Effector memory CD4-positive, alpha-beta T cell (primary cell): Measurements from ENCODE around the gene RUSC1.
"Not testable (repeated sequence)": the region's sequence is repeated elsewhere in the genome, so short reads cannot be mapped to it uniquely, and the experiment has no call there.

Experiments used
- DNase-seq, 3 donors: peaks; one replicate each; pipeline ENCODE4 v3.0.0-alpha.2; 2020
- H3K27ac ChIP-seq: 2 replicates; pipeline ENCODE4 v1.7.0; 2013; ENCODE audit warnings: mild to moderate bottlenecking, low read length, moderate library complexity; ENCODE audit not compliant: insufficient read depth, poor library complexity, severe bottlenecking
- H3K27me3 ChIP-seq: replicated peaks from 2 replicates; pipeline ENCODE4 v1.7.0; 2013; ENCODE audit warnings: mild to moderate bottlenecking, low read length; ENCODE audit not compliant: insufficient read depth, control insufficient read depth, poor library complexity, severe bottlenecking
- H3K36me3 ChIP-seq: 2 replicates; pipeline ENCODE4 v1.7.0; 2013; ENCODE audit warnings: mild to moderate bottlenecking, low read length, moderate library complexity; ENCODE audit not compliant: control insufficient read depth, insufficient read depth
- H3K4me1 ChIP-seq: 2 replicates; pipeline ENCODE4 v1.7.0; 2013; ENCODE audit warnings: low read length, mild to moderate bottlenecking; ENCODE audit not compliant: control insufficient read depth, insufficient read depth, poor library complexity, severe bottlenecking
- H3K4me3 ChIP-seq: 2 replicates; pipeline ENCODE4 v1.7.0; 2013; ENCODE audit warnings: low read length, low read depth, mild to moderate bottlenecking; ENCODE audit not compliant: insufficient read depth, poor library complexity, severe bottlenecking
- H3K9me3 ChIP-seq: 2 replicates; pipeline ENCODE4 v1.7.0; 2013; ENCODE audit warnings: mild to moderate bottlenecking, low read length, moderate library complexity; ENCODE audit not compliant: control insufficient read depth

The RUSC1 gene

DNA sequence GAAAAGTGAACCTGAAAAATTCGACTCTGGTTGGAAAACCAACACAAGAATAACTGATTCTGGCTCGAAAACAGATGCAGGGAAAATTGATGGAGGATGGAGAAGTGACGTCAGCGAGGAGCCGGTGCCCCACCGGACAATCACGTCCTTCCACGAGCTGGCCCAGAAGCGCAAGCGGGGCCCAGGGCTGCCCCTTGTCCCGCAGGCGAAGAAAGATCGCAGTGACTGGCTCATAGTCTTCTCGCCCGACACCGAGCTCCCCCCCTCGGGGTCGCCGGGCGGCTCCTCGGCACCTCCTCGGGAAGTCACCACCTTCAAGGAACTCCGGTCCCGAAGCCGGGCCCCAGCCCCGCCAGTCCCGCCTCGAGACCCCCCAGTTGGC lies 1.9 kb downstream of the RUSC1 start:
- H3K9me3 ChIP-seq = no peaks in the 10 kb centered on the region
- DNase-seq = no peak
- peaks cover 15% of the 10 kb centered on the region for H3K4me1 ChIP-seq
- no peaks in the 10 kb centered on the region for H3K27me3 ChIP-seq
- peaks cover 7% of the 10 kb centered on the region for H3K36me3 ChIP-seq
- H3K4me3 ChIP-seq = peak overlapping the region; percentile 86
- no peak overlapping the region for H3K27ac ChIP-seq

DNA sequence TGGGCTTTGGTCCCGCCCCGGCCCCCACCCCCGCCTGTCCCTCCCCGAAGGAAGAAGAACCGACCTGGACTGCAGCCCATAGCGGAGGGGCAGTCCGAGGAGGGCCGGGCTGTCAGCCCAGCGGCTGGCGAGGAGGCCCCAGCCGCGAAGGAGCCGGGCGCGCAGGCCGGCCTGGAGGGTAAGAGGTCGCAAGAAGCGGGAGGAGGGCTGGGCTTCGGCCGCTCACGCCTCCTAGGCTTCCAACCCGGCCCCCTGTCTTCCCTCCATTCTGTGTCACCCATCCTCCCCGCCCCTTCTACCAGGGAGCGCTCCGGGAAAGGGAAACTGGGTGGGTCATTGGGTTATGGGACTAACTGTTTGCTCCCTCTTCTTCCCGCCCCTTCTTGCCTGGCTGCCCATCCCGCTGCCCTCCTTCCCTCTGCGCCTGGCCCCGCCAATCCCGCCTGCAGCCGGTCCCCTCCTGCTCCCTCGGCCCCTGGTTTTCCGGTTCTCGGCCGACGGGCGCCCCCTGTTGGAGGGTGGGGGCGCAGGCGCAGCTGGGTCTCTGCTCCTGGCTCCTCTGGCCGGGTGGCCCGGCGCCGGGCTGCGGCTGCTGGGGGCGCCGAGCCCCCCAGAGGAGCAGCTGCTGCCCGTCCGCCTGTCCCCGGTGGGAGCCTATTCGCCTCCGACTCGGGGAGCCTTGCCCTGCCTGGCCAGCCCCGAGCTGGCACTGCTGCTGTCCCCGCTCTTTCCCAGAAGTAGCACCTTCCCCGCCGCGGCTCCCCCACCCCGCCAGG lies 2.4 kb downstream of the RUSC1 start:
- peak overlapping the region; percentile 86 for H3K4me3 ChIP-seq
- DNase-seq = peak; percentile 67 to 76 (median 69)
- no peaks in the 10 kb centered on the region for H3K9me3 ChIP-seq
- peak overlapping the region; percentile 90 for H3K27ac ChIP-seq
- peaks cover 15% of the 10 kb centered on the region for H3K4me1 ChIP-seq
- no peaks in the 10 kb centered on the region for H3K27me3 ChIP-seq
- peaks cover 4% of the 10 kb centered on the region for H3K36me3 ChIP-seq

DNA sequence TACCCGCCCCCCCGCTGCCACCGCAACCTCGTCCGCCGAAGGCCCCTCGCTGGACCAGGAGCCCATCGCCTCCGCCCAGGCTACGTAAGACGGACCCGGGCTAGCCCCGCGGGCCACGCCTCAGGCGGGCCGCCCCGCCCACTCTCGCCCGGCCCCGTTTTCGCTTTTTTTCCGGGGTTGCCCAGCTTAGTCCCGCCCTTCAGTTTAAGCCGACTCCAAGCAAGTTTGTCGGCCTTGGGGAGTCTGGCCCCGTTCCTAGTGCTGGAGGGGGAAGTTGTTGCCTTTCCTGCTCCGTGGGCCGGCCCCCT lies 3.0 kb downstream of the RUSC1 start:
- H3K27me3 ChIP-seq = no peaks in the 10 kb centered on the region
- no peaks in the 10 kb centered on the region for H3K9me3 ChIP-seq
- peak overlapping the region; percentile 86 for H3K4me3 ChIP-seq
- H3K4me1 ChIP-seq = peaks cover 15% of the 10 kb centered on the region
- H3K36me3 ChIP-seq = no peaks in the 10 kb centered on the region
- H3K27ac ChIP-seq = peak overlapping the region; percentile 90
- peak; percentile 73 to 77 (median 73) for DNase-seq

DNA sequence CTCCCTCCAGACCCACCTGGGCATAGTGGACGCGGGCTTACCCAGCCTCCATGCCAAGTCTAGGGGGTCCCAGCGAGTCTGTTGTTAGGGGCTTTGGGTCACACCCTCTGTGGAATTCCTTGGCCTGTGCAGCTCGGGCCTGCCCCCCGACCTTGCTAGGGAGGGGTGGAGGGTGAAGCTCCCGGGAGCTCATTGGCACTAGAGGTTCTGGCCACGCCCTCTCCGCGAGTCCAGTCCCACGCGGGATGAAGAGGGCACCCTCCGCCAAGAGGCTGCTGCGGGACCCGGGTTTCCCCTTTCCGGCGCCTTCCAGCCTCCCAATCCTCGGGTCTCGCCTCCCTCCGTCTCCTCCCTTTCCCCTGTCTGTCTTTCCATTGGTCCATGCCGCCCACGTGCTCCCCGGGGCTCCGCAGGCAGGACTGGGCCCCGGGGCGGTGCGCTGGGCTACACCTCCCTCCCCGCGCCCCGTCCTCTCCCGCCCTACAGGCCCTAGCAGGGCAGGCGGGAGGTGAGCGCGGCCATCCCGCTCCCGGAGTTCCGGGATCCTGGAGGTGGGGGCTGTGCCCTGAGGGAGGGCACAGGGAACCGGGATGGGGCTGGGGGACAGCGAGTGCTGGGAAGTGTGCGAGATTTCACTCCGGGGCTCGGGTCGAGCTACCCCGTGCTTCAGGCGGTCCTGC lies 3.5 kb downstream of the RUSC1 start:
- Histone ChIP-seq H3K9me3 (no peaks in the 10 kb centered on the region), H3K4me1 (peaks cover 15% of the 10 kb centered on the region), H3K36me3 (no peaks in the 10 kb centered on the region), H3K4me3 (peak overlapping the region; percentile 86), H3K27ac (peak overlapping the region; percentile 90), H3K27me3 (no peaks in the 10 kb centered on the region)
- DNase-seq = peak; percentile 83 to 90 (median 87)

DNA sequence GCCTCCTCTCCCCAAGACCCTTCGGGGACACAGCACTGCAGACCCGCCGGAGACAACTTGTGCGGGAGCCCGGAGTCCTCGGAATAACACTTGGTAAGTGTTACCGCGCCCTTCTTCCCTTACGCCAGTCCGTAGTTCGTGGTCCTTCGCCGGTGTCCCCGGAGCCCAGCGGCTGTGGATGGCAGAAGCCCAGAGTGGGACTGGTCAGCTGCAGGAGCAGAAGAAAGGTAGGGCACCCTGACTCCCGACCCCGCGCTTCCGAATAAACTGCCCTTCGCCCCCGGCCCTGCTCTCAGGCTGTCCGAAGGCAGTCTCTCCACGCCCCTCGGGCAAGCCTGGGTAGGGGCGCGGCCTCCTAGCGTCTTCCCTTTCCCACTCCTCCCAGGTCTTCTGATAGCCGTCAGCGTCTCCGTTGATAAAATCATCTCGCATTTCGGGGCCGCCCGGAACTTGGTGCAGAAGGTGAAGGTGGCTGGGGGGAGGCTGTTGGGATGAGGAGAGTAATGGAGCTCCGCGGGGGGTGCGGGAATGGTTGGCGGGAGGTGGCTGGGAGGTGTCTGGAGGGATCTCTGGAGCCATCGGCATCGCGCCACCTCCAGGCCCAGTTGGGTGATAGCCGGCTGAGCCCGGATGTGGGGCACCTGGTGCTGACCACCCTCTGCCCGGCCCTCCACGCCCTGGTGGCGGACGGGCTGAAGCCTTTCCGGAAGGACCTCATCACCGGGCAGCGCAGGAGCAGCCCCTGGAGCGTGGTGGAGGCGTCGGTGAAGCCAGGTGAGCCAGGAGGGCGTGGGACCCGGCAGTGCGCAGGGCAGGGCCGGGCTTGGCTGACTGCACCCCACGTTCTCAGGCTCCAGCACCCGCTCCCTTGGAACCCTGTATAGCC lies 4.3 kb downstream of the RUSC1 start:
- Histone ChIP-seq H3K27me3 (no peaks in the 10 kb centered on the region), H3K27ac (peak overlapping the region; percentile 90), H3K4me3 (peak overlapping the region; percentile 86), H3K36me3 (peaks cover 2% of the 10 kb centered on the region), H3K4me1 (peaks cover 15% of the 10 kb centered on the region), H3K9me3 (no peaks in the 10 kb centered on the region)
- DNase-seq = no peak

DNA sequence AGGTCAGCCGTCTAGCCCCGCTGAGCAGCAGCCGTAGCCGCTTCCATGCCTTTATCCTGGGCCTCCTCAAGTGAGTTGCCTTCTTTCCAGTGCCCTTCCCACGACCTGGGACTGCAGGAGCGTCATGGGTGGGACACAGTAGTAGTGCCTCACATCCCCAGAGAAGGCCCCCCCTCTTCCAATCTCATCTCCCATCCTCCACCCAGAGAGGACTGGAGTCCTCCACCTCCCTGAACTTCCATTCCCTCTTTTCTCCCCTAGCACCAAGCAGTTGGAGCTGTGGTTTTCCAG lies 4.9 kb downstream of the RUSC1 start:
- Histone ChIP-seq H3K27ac (no peak overlapping the region), H3K36me3 (peaks cover 8% of the 10 kb centered on the region), H3K4me3 (no peak overlapping the region), H3K27me3 (no peaks in the 10 kb centered on the region), H3K4me1 (peaks cover 13% of the 10 kb centered on the region), H3K9me3 (no peaks in the 10 kb centered on the region)
- DNase-seq = no peak

DNA sequence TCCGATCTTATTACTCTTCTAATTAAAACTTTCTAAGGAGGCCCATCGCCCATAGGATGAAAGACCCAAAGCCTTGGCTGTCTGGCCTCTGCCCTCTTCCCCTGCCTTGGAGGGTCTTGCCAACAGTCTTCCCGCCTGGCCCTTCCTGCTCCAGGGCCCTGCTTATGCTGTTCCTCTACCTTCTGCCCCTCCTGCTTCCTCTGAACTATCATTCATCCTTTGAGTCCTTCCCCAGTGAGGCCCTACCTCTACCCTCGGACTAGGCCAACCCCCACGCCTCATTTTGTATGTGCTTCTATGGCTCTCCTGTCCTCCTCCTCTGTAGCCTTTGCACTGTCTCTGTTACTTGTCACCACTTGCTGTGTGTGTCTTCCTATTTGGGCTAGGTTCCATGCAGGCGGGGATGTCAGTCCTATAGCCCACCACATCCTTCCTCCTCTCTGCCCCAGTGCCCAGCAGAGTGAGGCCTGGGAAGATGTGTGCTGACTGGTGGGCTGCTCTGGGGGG lies 5.4 kb downstream of the RUSC1 start:
- Histone ChIP-seq H3K4me3 (no peak overlapping the region), H3K9me3 (no peaks in the 10 kb centered on the region), H3K27ac (no peak overlapping the region), H3K36me3 (peaks cover 13% of the 10 kb centered on the region), H3K27me3 (no peaks in the 10 kb centered on the region), H3K4me1 (peaks cover 10% of the 10 kb centered on the region)
- DNase-seq = no peak

DNA sequence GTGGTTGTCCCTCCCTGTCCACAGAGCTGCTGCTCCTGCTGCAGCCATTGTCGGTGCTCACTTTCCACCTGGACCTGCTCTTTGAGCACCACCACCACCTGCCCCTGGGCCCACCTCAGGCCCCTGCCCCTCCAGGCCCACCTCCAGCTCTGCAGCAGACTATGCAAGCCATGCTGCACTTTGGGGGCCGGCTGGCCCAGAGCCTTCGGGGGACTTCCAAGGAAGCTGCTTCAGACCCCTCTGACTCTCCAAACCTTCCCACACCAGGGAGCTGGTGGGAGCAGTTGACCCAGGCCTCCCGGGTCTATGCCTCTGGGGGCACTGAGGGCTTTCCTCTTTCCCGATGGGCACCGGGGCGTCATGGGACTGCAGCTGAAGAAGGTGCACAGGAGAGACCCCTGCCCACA lies 5.9 kb downstream of the RUSC1 start:
- Histone ChIP-seq H3K27me3 (no peaks in the 10 kb centered on the region), H3K4me1 (peaks cover 5% of the 10 kb centered on the region), H3K4me3 (no peak overlapping the region), H3K27ac (no peak overlapping the region), H3K9me3 (no peaks in the 10 kb centered on the region), H3K36me3 (peaks cover 14% of the 10 kb centered on the region)
- DNase-seq = no peak

DNA sequence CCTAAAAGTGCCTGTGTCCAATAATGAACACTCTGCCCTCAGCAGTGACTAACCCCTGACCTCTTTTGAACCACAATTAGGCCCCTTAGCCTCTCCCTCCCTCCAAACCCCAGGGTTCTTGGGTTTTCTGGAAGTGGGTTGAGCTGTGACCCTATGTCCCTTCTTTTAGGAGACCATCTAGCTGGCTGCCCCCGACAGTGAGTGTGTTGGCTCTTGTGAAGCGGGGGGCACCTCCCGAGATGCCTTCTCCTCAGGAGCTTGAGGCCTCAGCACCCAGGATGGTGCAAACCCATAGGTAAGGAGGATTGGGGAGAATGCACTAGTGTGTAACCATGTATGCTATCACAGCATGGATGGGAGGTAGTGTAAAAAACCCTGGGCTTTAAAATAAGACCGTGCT lies 7.3 kb downstream of the RUSC1 start:
- Histone ChIP-seq H3K36me3 (peaks cover 14% of the 10 kb centered on the region), H3K4me3 (no peak overlapping the region), H3K9me3 (no peaks in the 10 kb centered on the region), H3K27me3 (no peaks in the 10 kb centered on the region), H3K27ac (no peak overlapping the region), H3K4me1 (peaks cover 5% of the 10 kb centered on the region)
- DNase-seq = no peak

DNA sequence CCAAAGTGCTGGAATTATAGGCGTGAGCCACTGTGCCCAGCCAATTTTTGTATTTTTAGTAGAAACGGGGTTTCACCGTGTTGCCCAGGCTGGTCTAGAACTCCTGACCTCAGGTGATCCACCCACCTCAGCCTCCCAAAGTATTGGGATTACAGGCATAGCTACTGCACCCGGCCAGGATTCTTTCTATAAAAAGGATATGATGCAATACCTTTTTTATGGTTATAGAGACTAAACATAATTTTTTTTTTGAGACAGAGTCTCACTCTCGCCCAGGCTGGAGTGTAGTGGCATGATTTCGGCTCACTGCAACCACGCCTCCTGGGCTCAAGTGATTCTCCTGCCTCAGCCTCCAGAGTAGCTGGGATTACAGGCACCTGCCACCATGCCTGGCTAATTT lies 8.2 kb downstream of the RUSC1 start:
- peaks cover 14% of the 10 kb centered on the region for H3K36me3 ChIP-seq
- H3K9me3 ChIP-seq, H3K27me3 ChIP-seq, H3K4me3 ChIP-seq, DNase-seq, H3K4me1 ChIP-seq, H3K27ac ChIP-seq: not testable (repeated sequence)
